HG02981 (cell line): ENCODE data around the gene IQCC.
"Not testable (repeated sequence)": the region's sequence is repeated elsewhere in the genome, so short reads cannot be mapped to it uniquely, and the experiment has no call there.

ENCODE experiments used
- ATAC-seq: cut with Tn5 transposase; IDR thresholded peaks from one replicate; pipeline ENCODE4 v1.9.1; 2021; ENCODE audit warnings: mild to moderate bottlenecking, moderate library complexity; ENCODE audit not compliant: unreplicated experiment

The IQCC gene

DNA sequence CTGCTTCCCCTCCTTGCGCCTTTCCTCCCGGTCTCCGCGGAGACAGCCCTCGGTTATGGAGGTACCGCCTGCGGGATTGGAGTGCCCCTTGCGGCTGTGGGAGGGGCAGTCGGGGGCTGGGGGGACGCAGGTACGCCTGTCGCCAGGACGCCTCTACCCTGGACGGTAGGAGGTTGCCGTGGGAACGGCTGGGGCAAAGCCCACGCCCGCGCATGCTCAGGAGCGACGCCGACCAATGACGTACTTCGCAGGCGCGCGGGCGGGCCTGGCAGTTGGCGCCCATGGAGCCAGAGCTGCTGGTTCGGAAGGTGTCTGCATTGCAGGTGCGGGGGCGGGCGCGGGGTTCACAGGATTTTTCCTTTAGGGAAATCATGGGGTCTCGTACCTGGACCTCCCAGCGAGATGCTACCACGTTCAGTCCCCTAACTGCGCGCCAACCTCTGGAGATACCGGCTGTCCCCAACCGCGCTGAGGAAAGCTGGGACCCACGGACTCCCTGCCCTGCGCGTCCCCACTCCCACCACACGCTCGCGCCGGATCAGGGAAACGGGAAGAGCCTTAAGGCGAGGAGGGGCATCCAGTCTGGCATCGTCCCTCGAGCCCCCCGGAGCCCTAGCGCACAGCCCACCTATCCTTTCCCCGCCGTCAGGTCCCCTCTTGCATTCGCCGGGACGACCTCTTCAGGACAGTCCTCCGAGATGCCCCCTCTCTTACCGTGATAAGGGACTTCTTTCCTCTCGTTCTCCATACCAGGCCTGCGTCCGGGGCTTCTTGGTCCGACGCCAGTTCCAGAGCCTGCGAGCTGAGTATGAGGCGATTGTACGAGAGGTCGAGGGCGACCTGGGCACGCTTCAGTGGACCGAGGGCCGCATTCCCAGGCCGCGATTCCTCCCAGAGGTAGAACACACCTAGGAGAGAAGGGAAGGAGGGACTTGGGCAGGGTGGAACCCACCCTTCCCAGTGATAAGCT lies at the start of gene IQCC:
Gene IQCC (plus strand): TSS at position 271 of the 970 bp plus-strand sequence. CDS start 11 bp downstream, at position 282.
- peak; percentile 46 for ATAC-seq

DNA sequence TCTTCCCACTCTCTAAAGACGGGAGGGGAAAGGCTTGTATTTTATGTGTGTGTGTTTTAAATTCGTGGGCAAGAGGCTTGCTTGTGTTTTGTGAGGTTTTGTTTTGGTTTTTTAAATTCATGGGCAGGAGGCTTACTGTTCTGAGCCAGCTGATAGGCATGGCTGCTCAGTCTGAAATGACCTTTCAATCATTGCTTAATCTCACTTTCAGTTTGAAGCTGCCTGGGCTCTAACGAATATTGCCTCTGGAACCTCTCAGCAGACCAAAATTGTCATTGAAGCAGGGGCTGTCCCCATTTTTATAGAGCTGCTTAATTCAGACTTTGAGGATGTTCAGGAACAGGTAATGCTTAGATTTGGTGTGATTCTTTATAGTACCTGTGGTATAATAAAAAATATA lies 46.3 kb upstream of the IQCC start:
- ATAC-seq, result no peak

DNA sequence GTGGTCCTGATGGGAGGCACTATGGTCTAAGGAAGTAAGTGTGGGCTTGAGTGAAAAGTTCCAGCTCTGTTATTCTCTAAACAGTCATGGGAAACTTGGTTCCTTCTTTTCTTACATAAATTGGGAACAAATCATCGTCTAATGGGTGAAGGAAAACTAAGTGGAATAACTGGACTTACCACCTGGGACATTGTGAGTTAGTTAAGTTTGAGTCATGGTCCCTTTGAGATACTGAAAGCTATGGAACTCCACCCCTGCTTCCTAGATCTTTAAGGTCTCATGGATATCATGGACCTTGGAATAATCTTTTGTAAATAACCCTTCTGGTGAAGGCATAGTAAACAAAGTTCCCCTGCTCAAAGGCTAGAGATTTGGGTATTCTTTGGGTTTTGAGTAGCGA lies 42.1 kb upstream of the IQCC start:
- ATAC-seq, result no peak

DNA sequence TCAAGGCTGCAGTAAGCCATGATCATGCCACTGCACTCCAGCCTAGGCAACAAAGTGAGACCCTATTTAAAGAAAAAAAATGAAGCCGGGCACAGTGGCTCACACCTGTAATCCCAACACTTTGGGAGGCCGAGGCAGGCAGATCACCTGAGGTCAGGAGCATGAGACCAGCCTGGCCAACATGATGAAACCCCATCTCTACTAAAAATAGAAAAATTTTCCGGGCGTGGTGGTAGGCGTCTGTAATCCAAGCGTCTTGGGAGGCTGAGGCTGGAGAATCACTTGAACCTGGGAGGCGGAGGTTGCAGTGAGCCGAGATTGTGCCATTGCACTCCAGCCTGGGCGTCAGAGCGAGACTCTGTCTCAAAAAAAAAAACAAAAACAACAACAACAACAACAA lies 39.8 kb upstream of the IQCC start:
- ATAC-seq, result not testable (repeated sequence)

DNA sequence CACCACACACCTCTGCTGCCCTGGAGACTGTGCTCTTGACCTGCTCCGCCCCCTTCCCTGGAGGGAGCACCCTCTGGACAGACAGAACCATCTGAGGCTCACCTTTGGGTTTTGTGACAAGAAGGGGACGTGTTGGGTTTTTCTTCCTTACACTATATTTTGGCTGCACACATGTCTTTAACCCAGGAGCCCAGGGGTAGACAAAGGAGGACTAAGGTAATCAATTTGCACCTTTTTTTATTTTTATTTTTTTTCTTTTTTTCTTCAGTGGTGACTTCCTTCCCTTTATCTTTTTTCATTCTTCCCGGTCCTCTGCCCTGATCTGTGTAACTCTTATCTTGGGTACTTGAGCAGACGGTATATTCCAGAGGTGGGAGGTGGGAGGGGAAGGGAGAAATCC lies 34.5 kb upstream of the IQCC start:
- ATAC-seq, result no peak

DNA sequence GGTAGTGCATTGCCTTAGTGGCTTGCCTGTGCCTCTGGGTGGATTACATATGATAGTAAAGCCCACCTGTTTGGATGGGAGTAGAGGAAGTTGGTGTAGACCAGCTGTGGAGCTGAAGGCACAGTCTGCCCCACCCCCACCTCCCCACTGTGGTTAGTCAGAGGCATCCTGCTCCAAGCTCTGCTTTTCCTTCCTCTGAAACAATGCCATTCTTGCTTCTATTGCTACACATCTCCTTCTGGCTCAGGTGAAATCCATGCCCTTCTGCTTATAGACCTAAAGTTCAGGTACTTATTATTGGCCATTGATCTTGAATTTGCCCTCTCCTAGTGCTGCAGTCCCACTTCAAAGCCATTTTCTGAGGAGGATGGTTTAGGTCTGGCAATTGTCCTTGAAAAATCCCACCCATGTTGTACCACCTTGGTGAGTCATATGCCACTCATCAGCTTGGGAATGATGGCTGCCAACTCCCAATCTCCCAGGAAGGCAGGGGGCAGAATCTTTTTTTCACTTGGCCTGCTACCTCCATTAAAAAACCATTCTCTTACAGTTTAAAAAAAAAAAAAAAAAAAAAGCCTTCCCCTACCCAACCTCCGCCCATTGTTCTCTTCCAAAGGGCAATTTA lies 32.7 kb upstream of the IQCC start:
- ATAC-seq, result no peak

DNA sequence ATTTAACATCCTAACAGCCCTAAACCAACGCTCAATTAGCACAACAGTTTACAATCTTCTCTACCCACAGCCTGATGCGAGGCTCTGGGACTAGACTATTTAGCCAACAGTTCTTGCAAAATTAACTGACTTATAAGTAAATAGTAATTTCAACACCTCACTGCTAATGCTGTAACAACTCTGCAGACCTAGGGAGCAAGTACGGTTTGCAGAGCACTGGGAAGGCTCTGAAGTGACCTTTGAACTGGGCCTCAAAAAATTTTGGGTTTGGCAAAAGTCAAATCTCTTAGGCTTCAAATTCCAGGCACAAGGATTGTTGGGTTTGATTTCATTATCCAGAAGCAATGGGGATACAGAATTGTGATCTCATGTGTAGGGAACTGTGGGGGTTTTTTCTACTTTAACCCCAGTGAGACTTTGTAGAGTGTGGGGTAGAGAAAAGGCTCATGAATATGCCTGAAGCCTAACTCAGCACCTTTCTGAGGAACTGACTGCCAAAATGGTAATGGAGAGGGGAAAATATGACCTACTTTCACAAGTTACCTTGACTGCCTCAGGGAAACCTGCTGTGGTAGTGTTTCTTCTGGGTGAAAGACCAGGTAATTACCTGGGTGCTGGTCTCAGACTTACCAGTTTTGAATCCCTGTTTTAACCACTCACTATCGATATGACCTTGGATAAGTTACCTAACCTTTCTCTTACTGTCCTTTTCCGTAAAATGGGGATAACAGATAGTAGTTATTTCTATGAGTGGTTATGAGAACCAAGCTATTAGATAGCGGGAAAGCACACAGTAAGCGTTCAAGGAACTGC lies 26.9 kb upstream of the IQCC start:
- no peak for ATAC-seq

DNA sequence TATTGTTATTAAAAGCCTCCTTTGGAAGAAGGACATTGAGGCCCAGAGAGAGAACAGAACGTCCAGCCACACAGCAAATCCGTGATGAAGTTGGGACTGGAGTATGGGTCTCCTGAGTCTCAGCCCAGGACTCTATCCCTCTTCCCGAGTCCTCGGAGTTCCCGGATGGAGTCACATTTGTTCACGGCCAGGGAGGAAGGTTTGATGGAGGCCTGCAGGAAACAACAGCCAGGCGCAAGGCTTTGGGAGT lies 26.4 kb upstream of the IQCC start:
- ATAC-seq, result no peak

DNA sequence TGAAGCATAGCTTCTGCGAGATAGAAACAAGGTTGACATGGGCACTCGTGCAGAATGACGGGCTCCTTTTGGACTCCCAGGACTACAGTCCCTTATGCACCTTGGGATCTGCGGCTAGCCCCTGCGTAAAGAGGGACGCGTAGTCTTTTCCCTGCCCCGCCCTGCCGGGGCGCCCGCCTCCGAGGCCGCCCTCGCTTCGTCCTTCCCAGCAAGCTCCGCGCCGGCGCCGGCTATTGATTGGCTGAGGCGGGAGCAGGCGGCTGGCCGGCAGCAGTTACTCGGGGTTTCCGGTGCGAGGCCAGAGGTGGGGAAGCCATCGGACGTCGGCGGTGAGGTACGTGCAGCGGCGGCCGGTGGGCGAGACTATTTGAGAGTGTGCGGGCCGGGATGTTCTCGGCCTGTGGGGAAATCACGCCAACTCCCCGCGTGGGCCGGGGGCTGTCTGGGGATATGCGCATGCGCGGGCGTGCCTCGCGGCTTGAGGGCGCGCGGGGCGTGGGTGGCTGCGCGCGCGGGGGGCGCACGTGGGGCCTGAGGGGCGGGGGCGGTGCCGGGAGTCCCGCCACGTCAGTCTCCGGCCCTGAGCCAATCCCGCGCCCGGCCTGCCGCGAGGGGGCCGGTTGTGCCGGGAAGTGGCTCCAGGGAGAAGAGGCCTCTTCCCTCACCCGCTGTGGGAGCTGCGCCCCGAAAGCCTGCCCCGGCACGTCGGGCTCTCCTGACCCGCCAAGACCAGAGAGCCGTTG lies 25.9 kb upstream of the IQCC start, which contains the start of gene TXLNA:
Gene TXLNA (plus strand): TSS at position 233 of the 743 bp plus-strand sequence. CDS start 671 bp downstream, outside the sequence.
- ATAC-seq, result peak; percentile 82

DNA sequence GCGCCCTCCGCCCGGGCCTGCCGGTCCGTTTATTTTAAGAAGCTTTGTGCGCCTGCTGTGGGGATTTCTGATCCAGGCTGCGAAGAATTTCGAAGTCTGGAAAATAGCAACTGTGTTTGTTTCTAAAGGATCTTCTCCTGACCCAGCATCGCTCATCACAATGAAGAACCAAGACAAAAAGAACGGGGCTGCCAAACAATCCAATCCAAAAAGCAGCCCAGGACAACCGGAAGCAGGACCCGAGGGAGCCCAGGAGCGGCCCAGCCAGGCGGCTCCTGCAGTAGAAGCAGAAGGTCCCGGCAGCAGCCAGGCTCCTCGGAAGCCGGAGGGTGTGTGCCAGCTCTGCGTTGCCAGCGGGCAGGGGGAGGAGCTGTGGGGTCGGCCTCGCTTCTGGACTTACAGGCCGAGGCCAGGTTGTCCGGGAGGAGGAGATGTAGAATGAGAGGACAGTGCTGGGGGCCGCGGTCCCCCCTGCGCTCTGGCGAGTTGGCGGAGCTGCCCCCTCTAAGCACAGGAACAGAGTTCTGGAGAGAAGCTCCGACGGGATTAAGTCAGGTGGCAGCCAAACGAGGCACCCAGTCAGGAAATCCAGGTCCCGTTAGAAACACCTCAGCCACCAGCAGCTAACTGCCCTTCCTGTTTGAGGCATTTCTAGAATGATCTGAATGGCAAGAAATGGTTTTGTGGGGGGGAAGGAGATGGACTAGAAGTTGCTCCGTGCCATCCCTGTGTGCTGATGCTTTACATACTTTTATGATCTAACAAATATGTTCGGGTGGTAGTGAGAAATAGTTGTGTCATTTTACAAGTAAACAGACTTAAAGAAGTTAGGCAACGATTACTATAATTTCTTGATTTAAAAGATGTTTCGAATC lies 25.0 kb upstream of the IQCC start:
- ATAC-seq, result peak; percentile 13

DNA sequence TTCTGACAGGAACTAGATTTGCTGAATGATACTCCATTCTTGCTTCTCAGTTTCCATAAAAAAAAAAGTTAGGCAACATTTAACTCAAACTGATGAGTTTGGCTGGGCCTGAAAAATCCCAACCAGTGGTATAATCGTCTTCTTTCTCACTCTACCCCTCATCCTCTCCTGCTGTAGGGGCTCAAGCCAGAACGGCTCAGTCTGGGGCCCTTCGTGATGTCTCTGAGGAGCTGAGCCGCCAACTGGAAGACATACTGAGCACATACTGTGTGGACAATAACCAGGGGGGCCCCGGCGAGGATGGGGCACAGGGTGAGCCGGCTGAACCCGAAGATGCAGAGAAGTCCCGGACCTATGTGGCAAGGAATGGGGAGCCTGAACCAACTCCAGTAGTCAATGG lies 24.4 kb upstream of the IQCC start:
- ATAC-seq, result no peak

DNA sequence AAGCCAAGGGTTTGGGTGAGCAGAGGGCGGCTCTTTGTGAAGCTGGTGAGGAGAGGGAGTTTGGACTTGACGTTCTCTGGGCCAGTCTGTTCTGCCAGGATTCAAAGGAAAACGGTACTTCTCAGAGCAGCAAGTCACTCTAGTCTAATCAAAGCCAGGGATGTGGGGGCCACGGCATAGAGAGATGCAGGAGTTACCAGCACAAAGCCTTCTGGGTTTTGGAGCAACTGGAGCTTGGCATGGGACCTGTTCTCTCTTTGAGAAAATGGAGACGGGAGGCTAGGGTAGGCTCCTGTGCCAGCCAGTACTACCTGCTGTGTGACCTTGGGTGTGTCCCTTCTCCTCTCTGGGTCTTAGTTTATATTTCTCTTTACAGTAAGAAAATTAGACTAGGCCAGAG lies 23.9 kb upstream of the IQCC start:
- no peak for ATAC-seq

DNA sequence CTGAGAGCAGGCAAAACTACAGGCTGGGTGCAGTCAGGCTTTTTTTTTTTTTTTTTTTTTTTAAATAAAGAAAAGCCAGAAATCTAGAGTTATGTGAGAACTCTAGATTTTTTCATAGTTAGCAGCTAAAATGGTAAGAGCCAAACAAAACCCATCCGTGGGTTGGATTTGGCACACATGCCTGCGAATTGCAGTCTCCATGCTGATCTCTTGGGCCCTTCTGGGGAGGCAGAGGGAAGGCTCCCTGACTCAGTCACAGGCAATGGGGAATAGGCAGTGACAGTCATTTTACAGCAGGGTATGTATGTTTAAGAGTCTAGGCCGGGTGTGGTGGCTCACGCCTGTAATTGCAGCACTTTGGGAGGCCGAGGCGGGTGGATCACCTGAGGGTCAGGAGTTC lies 23.4 kb upstream of the IQCC start:
- no peak for ATAC-seq

DNA sequence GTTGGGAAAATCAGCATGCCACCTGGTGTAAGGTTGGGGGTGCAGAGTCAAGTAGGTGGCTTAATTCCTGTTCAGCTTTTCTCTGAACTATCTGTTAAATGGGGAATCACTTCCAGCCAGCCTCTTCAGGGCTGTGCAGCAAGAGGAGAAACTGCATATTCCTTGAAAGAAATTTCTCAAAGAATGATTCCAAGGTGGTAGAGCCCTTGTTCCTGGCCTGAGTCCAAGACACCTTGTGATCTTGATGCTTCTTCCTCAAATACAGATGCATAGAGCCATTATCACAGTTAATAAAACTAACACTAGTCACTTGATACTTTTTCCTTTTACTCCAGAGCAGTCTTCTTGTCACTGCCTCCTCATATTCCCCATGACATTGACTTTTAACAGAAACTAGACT lies 20.8 kb upstream of the IQCC start:
- ATAC-seq, result no peak

DNA sequence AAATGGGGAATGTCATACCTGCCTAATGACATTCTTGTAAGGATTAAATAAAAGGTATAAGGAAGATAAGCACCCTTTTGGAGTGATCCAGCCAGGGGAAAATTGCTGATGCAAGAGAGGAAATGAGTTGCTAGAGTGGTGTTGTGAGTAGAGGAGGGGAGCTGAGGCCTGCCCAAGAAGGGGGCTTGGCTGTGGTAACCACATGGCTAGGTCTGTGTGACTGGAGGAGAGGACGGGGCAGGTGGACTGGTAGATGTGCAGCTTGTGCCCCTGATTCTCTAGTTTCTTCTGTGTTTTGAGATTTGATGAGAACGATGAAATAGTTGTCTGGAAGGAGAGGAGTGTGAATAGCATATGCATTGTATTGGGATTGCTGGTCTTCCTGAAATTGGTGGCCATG lies 19.4 kb upstream of the IQCC start:
- no peak for ATAC-seq

DNA sequence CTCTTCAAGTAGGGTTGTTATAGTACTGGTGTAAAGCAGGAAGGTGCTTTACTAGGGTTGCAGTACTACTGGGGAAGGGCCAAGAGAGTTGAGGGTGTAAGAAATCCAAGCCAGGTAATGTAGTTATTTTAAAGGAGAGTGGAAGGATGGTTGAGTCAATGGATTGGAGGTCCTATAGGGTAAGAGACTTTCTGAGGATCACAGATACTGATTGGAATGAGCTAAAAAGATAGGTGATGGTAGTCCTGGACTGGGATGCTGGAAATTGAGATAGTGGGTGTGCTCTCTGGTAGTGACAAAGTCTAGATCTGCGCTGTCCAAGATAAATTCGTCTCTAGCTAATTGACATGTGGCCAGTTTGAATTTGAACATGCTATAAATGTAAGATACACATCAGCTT lies 19.0 kb upstream of the IQCC start:
- no peak for ATAC-seq

DNA sequence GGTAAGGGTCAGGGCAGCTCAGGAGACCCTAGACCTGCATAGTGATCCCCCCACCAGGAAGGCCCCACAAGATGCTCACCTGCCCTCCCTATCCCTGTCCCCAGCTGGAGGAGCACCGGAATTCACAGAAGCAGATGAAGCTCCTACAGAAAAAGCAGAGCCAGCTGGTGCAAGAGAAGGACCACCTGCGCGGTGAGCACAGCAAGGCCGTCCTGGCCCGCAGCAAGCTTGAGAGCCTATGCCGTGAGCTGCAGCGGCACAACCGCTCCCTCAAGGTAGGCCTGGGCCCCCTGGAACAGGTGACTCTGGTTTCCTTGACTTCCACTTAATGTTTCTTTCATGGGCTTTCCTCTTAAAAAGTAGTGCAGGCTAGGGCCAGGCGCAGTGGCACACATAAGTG lies 17.6 kb upstream of the IQCC start:
- no peak for ATAC-seq

DNA sequence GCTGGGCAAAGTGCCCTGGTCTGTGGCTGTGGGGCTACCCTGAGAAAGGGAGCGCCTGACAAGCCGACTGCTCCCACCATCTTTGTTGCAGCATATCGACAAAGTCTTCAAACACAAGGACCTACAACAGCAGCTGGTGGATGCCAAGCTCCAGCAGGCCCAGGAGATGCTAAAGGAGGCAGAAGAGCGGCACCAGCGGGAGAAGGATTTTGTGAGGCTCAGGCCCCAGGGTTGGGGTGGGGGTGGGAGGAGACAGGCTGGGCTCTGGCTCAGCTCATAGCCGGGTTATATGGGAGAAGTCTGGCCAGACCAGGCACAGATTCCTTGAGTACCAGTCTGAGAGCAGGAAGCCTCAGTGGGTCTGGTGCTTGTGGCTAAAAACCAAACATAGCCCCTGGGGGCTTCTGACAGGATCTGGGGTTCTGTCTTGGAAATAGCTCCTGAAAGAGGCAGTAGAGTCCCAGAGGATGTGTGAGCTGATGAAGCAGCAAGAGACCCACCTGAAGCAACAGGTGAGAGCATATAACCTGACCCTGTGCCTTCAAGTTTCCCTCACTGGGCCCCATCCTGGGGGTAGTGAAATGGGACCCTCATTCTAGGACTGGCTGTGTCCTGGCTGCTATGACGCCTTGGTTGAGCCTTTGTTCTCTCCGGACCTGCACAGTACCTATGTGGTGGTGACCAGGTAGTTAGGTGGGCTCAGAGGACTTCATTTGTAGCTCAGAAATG lies 13.1 kb upstream of the IQCC start:
- no peak for ATAC-seq

DNA sequence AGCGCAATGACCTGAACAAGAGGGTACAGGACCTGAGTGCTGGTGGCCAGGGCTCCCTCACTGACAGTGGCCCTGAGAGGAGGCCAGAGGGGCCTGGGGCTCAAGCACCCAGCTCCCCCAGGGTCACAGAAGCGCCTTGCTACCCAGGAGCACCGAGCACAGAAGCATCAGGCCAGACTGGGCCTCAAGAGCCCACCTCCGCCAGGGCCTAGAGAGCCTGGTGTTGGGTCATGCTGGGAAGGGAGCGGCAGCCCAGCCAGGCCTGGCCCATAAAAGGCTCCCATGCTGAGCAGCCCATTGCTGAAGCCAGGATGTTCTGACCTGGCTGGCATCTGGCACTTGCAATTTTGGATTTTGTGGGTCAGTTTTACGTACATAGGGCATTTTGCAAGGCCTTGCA lies 10.5 kb upstream of the IQCC start:
- ATAC-seq, result no peak
